Right ventricle myocardium superior (tissue), 1 donor: Measurements from ENCODE around the gene PEMT. TPM values are rescaled to one million over a fixed set of nuclear protein-coding genes. Genes with fewer than 3 reads are reported as not detected.

Experiments used
- ATAC-seq: fragments of 200-7000 bp; cut with Tn5 transposase; one replicate; pipeline ENCODE4 v1.9.1; 2020; ENCODE audit warnings: mild to moderate bottlenecking; ENCODE audit not compliant: poor library complexity
- DNase-seq: peaks from one replicate; pipeline ENCODE4 v3.0.0-alpha.2; 2020
- intact Hi-C: fragments of 100-400 bp; cut with DNase I; formaldehyde crosslinking; loops from one replicate; pipeline ENCODE4 v1.11.2; 2022
- total RNA-seq: library from RNA; stranded (reverse); fragmentation: NEBNext Ultra II Directional; extraction: Animal tissue kit (Norgen Biotek cat#: 25700); gene quantifications from one replicate; pipeline ENCODE4 v1.2.1, GENCODE V29; 2021
- donor health status: DM: no; HTN: yes; CAD: no; lungs with severe emphysema.

PEMT gene
- total RNA-seq, 1 donor from 2014 or later = 16.2 TPM

GRCh38 chr17:17609121-17609520, 17.6 kb upstream of the PEMT start:
- ATAC-seq (no peak), DNase-seq (no peak)
- intact Hi-C loops = loop anchor here (5.0 kb wide), 1 partner anchor 37 kb away; no protein-coding TSS in a partner anchor

GRCh38 chr17:17606416-17607000, 15.0 kb upstream of the PEMT start:
- ATAC-seq (no peak), DNase-seq (no peak)
- intact Hi-C loops = loop anchor here (5.0 kb wide), 1 partner anchor 34 kb away; no protein-coding TSS in a partner anchor

DNA sequence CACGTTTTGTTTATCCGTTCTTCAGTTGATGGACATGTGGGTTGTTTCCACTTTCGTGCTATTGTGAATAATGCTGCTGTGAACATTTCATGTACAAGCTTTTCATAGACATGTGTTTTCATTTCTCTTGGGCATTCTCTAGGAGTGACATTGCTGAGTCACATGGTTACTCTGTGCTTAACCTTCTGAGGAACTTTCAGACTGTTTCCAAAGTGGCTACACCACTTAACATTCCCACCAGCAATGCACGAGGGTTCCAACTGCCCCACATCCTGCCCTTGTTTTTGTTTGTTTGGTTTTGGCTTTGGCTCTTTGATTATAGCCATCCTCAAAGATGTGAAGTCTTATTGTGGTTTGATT, 14.2 kb upstream of the PEMT start:
- intact Hi-C loops = loop anchor here (5.0 kb wide), 1 partner anchor 33 kb away; no protein-coding TSS in a partner anchor
- DNase-seq (no peak), ATAC-seq (peak; percentile 58)

DNA sequence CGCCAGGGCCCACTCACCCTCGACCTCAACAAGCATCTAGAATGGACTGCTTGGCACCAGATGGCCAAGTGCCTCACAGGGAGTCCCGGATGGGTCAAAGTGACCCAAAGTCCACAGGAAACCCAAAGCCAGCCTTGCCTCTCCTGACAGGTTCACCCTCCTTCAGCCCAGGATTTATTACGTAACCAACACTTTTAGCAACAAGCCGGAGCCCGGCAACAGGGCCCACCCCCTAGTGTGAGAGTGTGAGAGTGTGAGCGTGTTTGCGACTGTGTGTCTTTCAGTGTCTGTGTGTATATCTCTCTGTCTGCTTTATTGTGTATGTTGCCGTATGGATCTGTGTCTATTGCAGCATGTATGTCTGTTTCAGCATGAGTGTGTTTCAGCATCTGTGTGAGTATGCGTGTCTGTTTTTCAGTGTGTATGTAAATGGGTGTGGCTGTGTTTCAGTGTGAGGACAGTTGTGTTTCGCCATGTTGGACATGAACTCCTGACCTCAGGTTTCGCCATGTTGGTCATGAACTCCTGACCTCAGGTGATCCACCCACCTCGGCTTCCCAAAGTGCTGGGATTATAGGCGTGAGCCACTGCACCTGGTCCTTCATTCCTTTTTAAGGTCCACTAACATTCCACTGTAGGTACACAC, 13.7 kb upstream of the PEMT start:
- intact Hi-C loops = loop anchor here (5.0 kb wide), 1 partner anchor 33 kb away; no protein-coding TSS in a partner anchor
- ATAC-seq (no peak), DNase-seq (no peak)

GRCh38 chr17:17603895-17604225, 12.4 kb upstream of the PEMT start:
- intact Hi-C loops = no loop called here
- no peak for ATAC-seq
- DNase-seq = no peak

- ATAC-seq = no peak
- intact Hi-C loops = no loop called here
- no peak for DNase-seq
These were observed 11.8 kb upstream of the PEMT start for GRCh38 chr17:17603178-17603894.

DNA sequence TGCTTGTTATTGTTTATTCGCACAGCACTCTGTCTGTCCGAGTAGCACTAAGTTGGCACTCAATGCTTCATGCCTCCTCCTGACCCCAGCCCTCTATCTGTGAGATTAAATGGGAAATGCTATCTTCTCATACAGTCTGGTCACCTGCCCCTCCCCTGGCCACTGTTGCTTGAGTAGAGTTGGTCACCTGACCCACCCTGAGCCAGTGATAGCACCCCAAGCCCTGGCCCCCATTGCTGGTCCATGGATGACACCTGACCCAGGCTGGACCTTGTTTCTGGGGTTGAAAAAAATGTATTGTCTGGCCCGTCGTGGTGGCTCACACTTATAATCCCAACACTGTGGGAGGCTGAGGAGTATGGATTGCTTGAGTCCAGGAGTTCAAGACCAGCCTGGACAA, 8.5 kb upstream of the PEMT start:
- ATAC-seq (no peak), DNase-seq (no peak)
- intact Hi-C loops = no loop called here

DNA sequence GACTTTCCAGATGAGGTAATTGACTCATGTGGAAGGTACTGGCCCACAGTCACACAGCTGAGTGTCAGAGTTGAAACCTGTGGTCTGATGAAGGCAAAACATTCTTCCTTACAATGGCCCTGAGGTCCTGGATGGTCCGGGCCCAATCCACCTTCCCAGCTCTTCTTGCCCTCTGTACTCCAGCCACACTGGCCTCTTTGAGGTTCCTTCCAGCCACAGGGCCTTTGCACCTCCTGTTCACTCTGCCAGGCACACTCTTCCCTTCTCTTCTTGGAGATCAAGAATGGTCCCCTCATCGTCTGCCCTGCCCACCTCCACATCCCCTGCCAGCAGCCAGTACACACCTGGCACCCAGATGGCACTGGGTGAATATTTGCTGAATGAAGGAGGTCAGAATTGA, 6.5 kb upstream of the PEMT start:
- no peak for DNase-seq
- ATAC-seq = no peak
- intact Hi-C loops = no loop called here

- intact Hi-C loops = no loop called here
These were observed 4.2 kb upstream of the PEMT start for GRCh38 chr17:17595755-17596154.

DNA sequence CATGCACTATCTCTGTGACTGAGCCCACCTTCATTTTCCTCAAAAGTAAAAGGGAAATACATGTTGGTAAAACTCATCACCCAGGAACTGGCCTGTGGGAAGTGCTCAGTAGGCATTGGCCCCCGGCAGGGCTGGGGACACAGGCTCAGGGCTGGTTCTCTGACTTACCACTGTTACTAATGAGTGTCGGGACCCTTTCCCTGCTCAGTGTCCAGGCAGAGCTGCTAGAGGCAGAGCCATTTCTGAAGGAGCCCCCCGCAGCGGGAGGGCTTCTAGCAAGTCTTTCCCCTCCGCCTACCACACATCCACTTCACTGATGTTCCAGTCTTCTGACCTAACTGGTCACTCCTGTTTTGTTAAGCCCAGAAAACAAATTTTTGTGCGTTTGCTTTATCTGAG, 1.7 kb upstream of the PEMT start:
- no peak for ATAC-seq
- DNase-seq = no peak
- intact Hi-C loops = no loop called here

More at GRCh38 chr17:17595755-17596154, 4.2 kb upstream of the PEMT start:
- DNase-seq = no peak
- ATAC-seq = no peak

GRCh38 chr17:17590883-17591354, 589 bp downstream of the PEMT start:
- DNase-seq (no peak), ATAC-seq (no peak)
- intact Hi-C loops = no loop called here

DNA sequence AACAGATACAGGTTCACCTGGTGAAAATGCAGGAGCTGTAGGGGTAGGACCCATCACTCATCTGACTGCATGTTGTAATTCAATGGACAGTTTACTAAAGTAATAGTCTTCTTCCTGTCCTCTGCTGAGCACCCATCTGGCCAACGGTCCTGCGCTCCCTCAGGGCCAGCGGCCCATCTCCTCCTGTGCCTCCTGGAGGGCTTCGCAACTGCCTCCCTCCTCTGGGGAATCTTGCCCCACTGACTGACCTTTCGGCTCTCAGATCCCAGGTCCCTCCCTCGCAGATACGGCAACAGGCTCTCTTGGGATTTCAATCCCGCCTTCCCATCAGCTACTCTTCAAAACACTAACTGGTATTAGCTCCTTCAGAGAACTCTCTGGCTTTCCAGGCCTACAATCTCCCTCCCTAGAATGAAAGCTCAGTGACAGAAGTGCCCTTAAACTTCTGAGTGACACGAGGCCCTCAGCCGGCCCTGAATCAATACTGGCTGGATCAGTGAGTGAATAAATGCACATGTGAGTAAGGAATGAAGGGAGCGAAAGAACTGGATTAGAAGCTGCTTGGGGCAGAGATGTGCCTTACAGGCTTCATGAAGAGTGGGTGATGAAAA, 1.3 kb downstream of the PEMT start:
- intact Hi-C loops = no loop called here
- no peak for ATAC-seq
- DNase-seq = no peak

DNA sequence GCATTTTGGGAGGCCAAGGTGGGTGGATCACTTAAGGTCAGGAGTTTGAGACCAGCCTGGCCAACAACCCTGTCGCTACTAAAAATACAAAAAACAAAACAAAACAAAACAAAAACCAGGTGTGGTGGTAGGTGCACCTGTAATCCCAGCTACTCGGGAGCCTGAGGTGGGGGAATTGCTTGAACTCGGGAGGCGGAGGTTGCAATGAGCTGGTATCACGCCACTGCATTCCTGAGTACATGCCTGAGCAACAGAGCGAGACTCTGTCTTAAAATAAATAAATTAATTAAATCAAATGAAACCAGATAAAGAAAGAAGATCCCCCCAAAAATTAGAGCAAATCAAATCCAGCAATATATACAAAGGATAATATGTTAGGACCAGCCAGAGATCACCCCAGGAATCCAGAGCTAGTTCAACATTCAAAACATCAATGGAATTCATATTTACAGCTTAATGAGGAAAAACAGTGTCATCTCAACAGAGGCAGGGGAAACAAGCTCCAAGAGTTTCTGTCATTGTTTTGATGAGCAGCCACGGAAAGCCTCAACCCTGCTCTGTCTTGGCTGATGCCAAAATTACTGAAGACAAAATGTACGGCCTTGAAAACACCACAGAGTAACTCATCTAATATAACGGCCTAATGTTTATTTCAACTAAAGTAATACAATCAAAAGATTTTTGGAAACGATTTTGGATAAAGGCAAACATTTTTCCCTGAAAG, 3.7 kb downstream of the PEMT start:
- intact Hi-C loops = loop anchor here (5.0 kb wide), 1 partner anchor 225 kb away; no protein-coding TSS in a partner anchor
- ATAC-seq (no peak), DNase-seq (no peak)

GRCh38 chr17:17582372-17582771, 9.1 kb downstream of the PEMT start:
- DNase-seq = no peak

DNA sequence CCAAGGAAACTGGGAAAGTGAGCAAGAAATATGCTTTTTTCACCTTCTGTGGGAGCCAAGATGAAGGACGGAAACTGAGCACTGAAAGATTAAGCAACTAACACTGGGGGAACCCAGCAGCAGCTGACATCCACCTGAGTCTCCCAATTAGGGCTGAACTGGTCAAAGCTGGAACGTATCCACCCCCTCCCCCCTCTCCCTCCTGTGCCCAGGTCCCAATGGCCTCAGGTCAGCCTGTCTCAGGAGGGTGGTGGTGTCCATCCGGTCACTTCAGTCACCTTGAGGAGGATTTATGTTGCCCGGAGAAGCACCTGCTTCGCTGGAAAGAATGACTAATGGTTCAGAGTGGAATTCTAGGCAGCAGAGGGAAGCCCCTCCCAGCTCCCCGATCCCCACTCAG, 10.0 kb downstream of the PEMT start:
- intact Hi-C loops = no loop called here
- DNase-seq = no peak

More at GRCh38 chr17:17582372-17582771, 9.1 kb downstream of the PEMT start:
- intact Hi-C loops = no loop called here
- no peak for ATAC-seq

DNA sequence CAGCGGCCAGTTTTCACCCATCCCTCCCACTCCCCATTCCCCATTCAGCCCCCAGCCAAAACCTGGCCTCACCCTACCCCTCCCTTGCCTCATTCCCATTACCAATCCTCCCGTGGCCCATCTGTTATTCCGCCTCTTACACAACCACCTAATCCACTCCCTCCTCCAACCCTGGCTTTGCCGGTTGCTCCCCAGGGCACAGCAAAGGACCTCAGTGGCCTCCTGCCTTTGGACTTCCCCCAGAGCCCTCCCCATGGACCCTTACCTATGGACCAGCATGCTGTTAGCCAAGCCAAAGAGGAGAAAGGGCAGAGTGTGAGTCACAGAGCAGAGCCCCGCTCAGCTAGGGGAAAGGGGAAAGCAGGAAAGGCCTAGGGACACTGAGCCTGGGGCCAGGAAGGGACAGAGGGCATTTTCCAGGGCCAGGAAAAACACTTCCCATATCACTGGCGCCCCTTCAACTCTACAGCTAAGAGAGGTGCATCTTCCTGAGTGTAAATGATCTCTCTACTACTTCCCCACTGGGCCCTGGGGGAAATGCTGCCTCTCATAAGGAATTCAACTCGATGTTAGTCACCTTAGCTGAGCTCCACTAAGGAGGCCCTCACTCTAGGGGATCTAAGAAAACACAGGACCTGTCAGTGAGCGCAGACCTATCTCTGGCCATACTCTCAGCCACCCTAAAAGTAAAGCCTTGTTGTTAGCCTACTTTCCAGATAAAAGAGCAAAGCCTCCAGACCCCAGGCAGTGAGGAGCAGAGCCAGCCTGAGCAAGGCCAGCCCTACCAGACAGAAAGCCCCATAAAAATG, 10.6 kb downstream of the PEMT start:
- ATAC-seq (peak; percentile 22), DNase-seq (no peak)
- intact Hi-C loops = no loop called here

More for the DNA sequence above, 10.0 kb downstream of the PEMT start:
- no peak for ATAC-seq

- intact Hi-C loops = no loop called here
- DNase-seq = no peak
- no peak for ATAC-seq
These were observed 11.8 kb downstream of the PEMT start for GRCh38 chr17:17579691-17580090.

DNA sequence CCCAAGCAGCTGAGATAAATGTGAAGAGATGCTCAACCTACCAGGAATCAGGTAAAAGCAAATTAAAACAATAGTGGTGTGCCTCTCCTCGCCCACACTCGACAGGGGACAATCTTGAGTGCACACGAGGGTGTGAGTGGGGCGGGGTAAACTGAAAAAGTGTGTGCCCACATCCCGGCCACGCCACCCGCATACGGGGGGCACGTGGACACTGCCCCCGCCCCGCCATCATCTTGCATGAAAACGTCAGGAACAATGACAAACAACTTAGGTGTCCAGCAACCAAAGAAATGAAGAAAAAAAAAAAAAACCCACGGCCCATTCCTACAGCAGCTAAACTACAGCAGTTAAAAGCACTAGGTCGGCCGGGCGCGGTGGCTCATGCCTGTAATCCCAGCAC, 14.1 kb downstream of the PEMT start:
- intact Hi-C loops = no loop called here
- ATAC-seq (no peak), DNase-seq (no peak)
